Breast epithelium (tissue), 4 donors: Measurements from ENCODE around the gene PICALM. TPM values are rescaled to one million over a fixed set of nuclear protein-coding genes. Genes with fewer than 3 reads are reported as not detected.

Experiments used
- DNase-seq, 2 donors: peaks; one replicate each; pipeline ENCODE4 v3.0.0-alpha.2; 2019; ENCODE audit warnings: low spot score in 2 of 2
- H3K27ac ChIP-seq, 2 donors: fragments of 200-600 bp; sonication (generic) in 1 of 2; one replicate each; pipeline ENCODE4 v1.5.1; 2016 to 2019; ENCODE audit warnings: mild to moderate bottlenecking in 1 of 2
- H3K27me3 ChIP-seq, 2 donors: fragments of 200-600 bp; sonication (generic) in 1 of 2; one replicate each; pipeline versions ENCODE4 v1.5.1 to v1.6.0; 2017 to 2019; ENCODE audit warnings: control low read depth in 1 of 2, mild to moderate bottlenecking in 1 of 2
- H3K36me3 ChIP-seq: fragments of 200-600 bp; one replicate; pipeline ENCODE4 v1.5.1; 2019
- H3K4me1 ChIP-seq, 2 donors: fragments of 200-600 bp; sonication (generic); one replicate each; pipeline ENCODE4 v1.5.1; 2016 to 2019; ENCODE audit warnings: control low read depth in 1 of 2
- H3K4me3 ChIP-seq, 3 donors: fragments of 200-600 bp; sonication (generic); 1 replicate in 2 of 3; 2 replicates in 1 of 3; pipeline ENCODE4 v1.5.1; 2016 to 2019; ENCODE audit warnings: mild to moderate bottlenecking in 3 of 3, moderate library complexity in 2 of 3
- H3K9me3 ChIP-seq, 2 donors: fragments of 200-600 bp; sonication (generic) in 1 of 2; one replicate each; pipeline ENCODE4 v1.5.1; 2016 to 2019; ENCODE audit warnings: control low read depth in 1 of 2
- CTCF ChIP-seq, 3 donors: fragments of 450-650 bp; IDR thresholded peaks; one replicate each; pipeline ENCODE4 v1.5.1; 2016 to 2017; ENCODE audit warnings: antibody characterized with exemption in 3 of 3, mild to moderate bottlenecking in 3 of 3, moderate library complexity in 3 of 3
- POLR2A ChIP-seq: fragments of 450-650 bp; IDR thresholded peaks from one replicate; pipeline ENCODE4 v1.6.1; 2016; ENCODE audit warnings: antibody characterized with exemption, mild to moderate bottlenecking, moderate library complexity
- POLR2AphosphoS5 ChIP-seq, 3 donors: sonication (generic); formaldehyde crosslinking; IDR thresholded peaks; one replicate each; pipeline ENCODE4 v1.6.1; 2017; ENCODE audit warnings: antibody characterized with exemption in 3 of 3
- intact Hi-C: fragments of 100-400 bp; cut with DNase I; formaldehyde crosslinking; loops from one replicate; pipeline ENCODE4 v1.15.1; 2023; ENCODE audit warnings: low total_unique reads
- total RNA-seq, 3 donors: library from RNA; depleted of rRNA; stranded (reverse); fragments of >200 nt; gene quantifications; one replicate each; pipeline ENCODE4 v1.1.0, GENCODE V29; 2016

The PICALM gene
- total RNA-seq, 3 donors from 2014 or later: 327 to 336 (median 328) TPM

- Histone ChIP-seq H3K9me3 (no peaks in the 10 kb centered on the region), H3K4me3 (no peak overlapping the region), H3K27ac (peak overlapping the region in 1 of 2 donors; percentile 29), H3K27me3 (no peaks in the 10 kb centered on the region), H3K36me3 (no peaks in the 10 kb centered on the region), H3K4me1 (peaks cover 0 to 13% of the 10 kb centered on the region in 2 donors)
- no peak for DNase-seq
- TF ChIP-seq CTCF (IDR thresholded peaks at IDR 0.05) (no peak), POLR2A (no peak), POLR2AphosphoS5 (IDR thresholded peaks at IDR 0.05) (no peak)
- intact Hi-C loops: no loop called here
Observed at GRCh38 chr11:85948884-85949283, 120.0 kb downstream of the PICALM start.

GRCh38 chr11:85947431-85948272 lies 121.2 kb downstream of the PICALM start:
- H3K27me3 ChIP-seq: no peaks in the 10 kb centered on the region
- TF ChIP-seq POLR2AphosphoS5 (IDR thresholded peaks at IDR 0.05) (peak in 2 of 3 donors; percentile 31 to 33), CTCF (IDR thresholded peaks at IDR 0.05) (no peak), POLR2A (no peak)

GRCh38 chr11:85946221-85946620 lies 122.7 kb downstream of the PICALM start:
- intact Hi-C loops: no loop called here
- H3K27ac ChIP-seq: peak overlapping the region; percentile 66 to 88
- TF ChIP-seq POLR2AphosphoS5 (IDR thresholded peaks at IDR 0.05) (no peak), CTCF (IDR thresholded peaks at IDR 0.05) (no peak), POLR2A (no peak)

More at GRCh38 chr11:85947431-85948272, 121.2 kb downstream of the PICALM start:
- Histone ChIP-seq H3K36me3 (no peaks in the 10 kb centered on the region), H3K9me3 (no peaks in the 10 kb centered on the region), H3K4me1 (peaks cover 0 to 13% of the 10 kb centered on the region in 2 donors), H3K27ac (peak overlapping the region; percentile 66 to 88), H3K4me3 (no peak overlapping the region)
- no peak for DNase-seq
- intact Hi-C loops: no loop called here

GRCh38 chr11:85945788-85946187 lies 123.1 kb downstream of the PICALM start:
- no peak for TF ChIP-seq POLR2AphosphoS5 (IDR thresholded peaks at IDR 0.05)
- TF ChIP-seq POLR2A: no peak
- TF ChIP-seq CTCF (IDR thresholded peaks at IDR 0.05): no peak
- Histone ChIP-seq H3K36me3 (no peaks in the 10 kb centered on the region), H3K4me1 (peaks cover 0 to 13% of the 10 kb centered on the region in 2 donors), H3K27ac (peak overlapping the region in 1 of 2 donors; percentile 13), H3K27me3 (no peaks in the 10 kb centered on the region), H3K4me3 (no peak overlapping the region), H3K9me3 (no peaks in the 10 kb centered on the region)
- DNase-seq: no peak
- intact Hi-C loops: no loop called here

More at GRCh38 chr11:85946221-85946620, 122.7 kb downstream of the PICALM start:
- no peak overlapping the region for H3K4me3 ChIP-seq
- no peaks in the 10 kb centered on the region for H3K27me3 ChIP-seq
- DNase-seq: no peak
- H3K36me3 ChIP-seq: no peaks in the 10 kb centered on the region
- no peaks in the 10 kb centered on the region for H3K9me3 ChIP-seq
- peaks cover 0 to 13% of the 10 kb centered on the region in 2 donors for H3K4me1 ChIP-seq

- intact Hi-C loops: no loop called here
Observed at GRCh38 chr11:85945296-85945695, 123.6 kb downstream of the PICALM start.

More at GRCh38 chr11:85945296-85945695, 123.6 kb downstream of the PICALM start:
- no peak for DNase-seq
- Histone ChIP-seq H3K36me3 (no peaks in the 10 kb centered on the region), H3K4me3 (no peak overlapping the region), H3K9me3 (no peaks in the 10 kb centered on the region), H3K27me3 (no peaks in the 10 kb centered on the region), H3K27ac (peak overlapping the region in 1 of 2 donors; percentile 13), H3K4me1 (peaks cover 0 to 13% of the 10 kb centered on the region in 2 donors)
- TF ChIP-seq POLR2AphosphoS5 (IDR thresholded peaks at IDR 0.05) (no peak), POLR2A (no peak), CTCF (IDR thresholded peaks at IDR 0.05) (no peak)
